GM12891 (cell line): ENCODE measurements around the gene NINJ2.

Experiments
- POLR2A ChIP-seq: IDR thresholded peaks from 2 replicates; pipeline ENCODE4 v1.6.1; 2011; ENCODE audit warnings: low read depth, low read length, control low read depth
- POLR2AphosphoS5 ChIP-seq: IDR thresholded peaks from 2 replicates; pipeline ENCODE4 v1.6.1; 2011; ENCODE audit warnings: low read depth, low read length, control low read depth
- POU2F2 ChIP-seq: IDR thresholded peaks from 2 replicates; pipeline ENCODE4 v1.6.1; 2011; ENCODE audit warnings: low read depth, mild to moderate bottlenecking, control low read depth, low read length, moderate library complexity
- SPI1 ChIP-seq: IDR thresholded peaks from 2 replicates; pipeline ENCODE4 v1.6.1; 2011; ENCODE audit warnings: low read depth, low read length, control low read depth
- TAF1 ChIP-seq: IDR thresholded peaks from 2 replicates; pipeline ENCODE4 v1.6.1; 2011; ENCODE audit warnings: low read depth, low read length, control low read depth

GRCh38 chr12:627863-628741 lies 35.1 kb downstream of the NINJ2 start:
- TF ChIP-seq POLR2A (no peak), TAF1 (no peak), POLR2AphosphoS5 (no peak), POU2F2 (no peak), SPI1 (no peak)
